NOMO-1 (cell line): ENCODE data around the gene DENND1A.

Experiments used
- DNase-seq, 2 experiments: peaks; one replicate each; lab custom pipeline; 2025; ENCODE audit not compliant: unreplicated experiment in 2 of 2; lab: John Stamatoyannopoulos, UW

DENND1A gene

DNA sequence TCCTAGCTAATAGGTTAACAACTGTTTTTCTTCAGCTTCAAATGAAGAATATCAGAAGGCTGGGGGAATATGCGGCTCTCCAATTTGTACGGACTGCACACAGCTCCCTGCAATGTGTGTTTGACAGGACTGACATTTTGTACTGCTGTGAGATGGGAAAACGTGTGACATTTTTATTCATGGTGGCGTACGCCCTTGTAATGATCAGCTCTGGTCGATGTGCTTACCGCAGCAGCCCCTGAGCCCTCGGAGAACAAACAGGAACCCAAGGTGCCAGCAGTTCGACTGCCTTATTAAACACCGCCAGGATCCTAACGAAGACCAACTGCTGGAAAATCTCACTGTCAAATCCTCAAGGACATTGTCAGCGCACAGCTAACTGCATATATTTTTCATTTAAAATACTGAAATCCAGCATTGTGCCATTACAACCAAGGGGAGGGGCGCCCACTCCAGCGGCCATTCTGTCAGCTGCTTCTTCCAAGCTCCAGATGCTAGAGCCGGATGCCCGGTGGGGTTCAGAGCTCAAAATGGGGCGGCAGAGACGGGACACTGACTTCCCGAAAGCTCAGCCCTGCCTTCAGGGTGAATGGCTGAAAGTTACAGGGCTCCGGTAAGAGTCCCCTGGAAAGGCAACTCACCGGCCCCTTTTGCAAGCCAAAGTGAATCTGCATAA, 507.2 kb downstream of the DENND1A start:
- DNase-seq = no peak

DNA sequence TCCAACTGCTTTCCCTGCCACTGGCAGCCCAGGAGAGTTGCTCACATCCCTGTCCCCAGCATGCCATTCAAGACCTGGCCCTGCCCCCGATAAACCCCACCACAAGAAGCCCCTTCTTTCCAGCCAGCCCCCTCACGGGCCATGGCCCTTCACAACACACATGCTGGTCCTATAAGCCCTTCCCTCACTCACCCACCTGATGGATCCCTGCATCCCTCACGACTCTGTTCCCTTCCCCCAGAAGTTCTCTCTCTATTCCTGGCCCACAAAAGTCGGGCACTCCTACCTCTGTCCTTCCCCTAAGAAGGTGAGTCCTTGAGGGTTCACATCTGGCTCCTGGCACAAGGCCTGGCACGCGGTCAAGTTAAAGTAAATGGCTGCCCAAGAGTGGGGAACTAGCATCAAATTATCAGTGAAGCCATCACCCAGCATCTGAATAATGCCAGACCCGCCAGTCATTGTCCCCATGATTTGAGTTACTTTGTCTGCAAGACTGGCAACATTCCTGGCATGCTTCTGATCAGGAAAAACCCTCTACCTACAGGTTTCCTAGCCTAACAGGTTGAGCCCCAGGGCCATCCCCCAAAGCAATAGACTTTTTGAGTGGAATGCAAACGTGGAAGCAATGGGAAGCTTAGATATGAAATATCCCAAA, 508.0 kb downstream of the DENND1A start:
- DNase-seq = no peak

DNA sequence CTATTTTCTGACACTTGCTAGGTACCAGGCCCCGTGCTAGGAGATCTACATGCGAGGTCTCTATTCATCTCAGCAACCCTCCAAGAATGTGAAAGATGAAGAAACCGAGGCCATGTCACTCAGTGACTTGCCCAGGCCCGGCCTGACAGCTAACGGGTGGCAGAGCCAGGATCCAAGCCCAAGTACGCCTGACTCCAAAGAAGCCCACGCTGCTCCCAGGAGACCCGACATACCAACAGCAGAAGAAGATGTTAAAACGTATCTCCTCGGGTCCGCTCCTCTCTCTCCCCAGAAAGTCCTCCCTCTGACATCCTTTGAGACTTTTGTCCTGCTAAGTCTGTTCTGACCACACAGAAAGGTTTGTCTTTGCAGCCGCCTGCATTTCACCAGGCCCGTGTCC, 508.7 kb downstream of the DENND1A start:
- no peak for DNase-seq

DNA sequence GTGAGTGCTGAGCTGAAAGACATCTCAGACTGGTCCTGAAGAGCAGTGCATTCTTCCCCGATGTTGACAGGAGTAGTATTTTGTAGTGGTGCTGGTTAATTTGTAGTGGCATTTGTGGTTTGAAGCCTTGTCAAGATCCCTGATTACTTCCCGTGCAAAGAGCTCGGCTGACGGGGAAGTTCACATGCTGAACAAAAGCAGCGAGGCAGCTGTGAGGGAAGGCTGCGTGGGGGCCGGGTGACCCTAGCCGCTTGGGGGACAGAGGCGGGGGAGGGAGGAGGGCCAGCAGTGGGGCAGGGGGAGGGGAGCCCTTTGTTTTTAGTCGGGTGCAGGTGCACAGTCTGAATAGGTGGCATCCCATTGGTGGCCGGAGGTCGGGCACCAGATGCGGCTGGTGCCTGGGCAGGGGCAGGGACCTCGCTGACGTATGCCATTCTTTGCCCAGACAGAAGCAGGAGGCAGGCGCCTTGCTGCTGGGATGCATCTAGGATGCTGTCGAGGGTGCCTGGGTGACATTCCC, 509.3 kb downstream of the DENND1A start:
- DNase-seq = no peak

DNA sequence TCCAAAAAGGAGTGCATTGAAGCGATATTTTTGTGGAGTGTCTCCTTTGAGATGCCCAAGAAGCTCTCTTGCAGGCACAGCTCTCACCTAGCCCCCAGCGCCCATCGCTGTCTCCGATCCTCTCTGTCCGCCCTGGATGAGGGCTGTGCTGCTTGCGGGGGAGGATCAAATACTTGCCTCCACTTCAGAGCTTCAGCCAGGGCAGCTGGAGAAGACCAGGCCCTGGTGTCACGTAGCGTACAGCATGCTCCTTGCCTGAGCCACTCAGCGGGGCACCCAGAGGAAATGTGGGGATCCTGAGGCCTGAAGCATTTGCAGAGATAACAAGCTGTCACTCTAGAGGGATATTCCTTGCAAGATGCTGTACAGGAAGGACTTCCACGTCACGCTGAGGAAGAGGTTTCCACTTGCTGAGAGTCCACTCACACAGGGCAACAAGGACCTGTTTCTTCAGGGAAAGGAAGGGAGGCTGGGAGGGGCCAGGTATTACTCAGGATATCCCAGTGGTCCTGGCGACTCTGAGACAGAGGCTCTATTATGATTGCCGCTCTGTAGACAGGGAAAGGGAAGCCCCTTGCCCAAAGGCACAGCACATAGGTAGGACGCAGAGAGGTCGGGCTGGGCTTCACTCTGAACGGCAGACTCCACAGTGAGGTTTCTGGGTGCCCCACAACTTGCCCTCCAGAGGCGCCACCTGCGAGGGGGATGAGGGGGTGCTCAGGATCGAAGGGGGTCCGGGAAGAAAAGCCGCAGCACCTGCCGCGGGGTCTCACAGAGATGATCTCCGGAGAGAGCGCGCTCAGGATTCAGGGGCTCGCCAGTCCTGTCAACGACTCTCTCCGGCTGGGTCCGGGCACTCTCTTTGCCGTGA, 510.0 kb downstream of the DENND1A start:
- DNase-seq = no peak

DNA sequence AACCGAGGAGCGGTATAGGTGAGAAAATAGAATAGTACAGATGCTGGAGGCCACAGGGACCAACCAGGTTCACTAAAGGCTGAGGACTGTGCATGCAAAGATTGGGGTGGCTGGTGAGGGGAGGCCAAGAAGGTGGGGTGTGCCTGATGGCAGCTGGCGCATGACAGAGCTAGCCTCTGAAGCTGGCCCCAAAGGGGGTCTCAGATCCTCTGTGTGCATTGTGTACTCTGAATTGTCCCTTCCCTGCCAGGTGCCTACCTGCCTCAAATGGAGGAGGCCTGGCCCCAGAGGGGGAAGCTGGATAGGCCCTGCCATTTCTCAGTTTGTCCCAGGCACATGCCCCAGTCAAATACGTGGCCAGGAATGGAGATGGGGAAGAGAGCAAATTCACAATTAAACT, 510.8 kb downstream of the DENND1A start:
- DNase-seq = no peak

DNA sequence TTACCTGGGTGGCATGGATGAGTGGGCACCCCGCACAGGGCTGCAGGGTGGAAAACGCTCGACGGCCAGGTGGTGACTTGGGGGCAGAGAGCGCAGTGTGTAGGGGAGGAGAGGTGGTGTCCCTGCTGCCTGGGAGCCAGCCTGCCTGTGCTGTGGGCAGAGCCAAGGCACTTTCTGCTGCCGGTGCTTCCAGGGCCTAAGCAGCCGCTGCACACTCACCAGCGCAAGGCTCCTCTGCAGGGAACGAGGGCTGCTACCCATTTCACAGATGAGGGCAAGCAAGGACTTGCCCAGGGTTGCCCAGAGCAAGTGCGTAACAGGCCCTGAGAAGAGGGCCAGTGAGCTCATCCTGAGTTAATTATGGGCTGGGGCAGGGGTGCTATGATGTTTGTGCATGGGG, 511.4 kb downstream of the DENND1A start:
- no peak for DNase-seq

DNA sequence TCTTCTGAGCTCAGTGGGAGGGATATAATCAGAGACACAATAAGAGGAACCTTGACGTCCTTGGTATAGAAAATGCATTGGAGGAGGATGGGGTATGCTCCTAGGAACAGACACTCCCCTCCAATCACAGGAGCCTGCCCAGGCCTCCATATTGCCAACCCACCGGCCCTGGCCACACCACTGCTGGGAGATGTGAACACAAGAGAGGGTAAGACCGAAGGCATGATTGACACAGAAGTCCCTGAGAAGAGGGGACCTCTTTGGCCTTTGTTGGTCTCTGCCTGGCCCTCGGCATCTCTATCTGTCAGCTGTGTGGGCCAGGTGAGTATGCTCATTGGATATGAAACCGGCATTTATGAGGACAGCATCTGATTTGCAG, 511.9 kb downstream of the DENND1A start:
- no peak for DNase-seq

DNA sequence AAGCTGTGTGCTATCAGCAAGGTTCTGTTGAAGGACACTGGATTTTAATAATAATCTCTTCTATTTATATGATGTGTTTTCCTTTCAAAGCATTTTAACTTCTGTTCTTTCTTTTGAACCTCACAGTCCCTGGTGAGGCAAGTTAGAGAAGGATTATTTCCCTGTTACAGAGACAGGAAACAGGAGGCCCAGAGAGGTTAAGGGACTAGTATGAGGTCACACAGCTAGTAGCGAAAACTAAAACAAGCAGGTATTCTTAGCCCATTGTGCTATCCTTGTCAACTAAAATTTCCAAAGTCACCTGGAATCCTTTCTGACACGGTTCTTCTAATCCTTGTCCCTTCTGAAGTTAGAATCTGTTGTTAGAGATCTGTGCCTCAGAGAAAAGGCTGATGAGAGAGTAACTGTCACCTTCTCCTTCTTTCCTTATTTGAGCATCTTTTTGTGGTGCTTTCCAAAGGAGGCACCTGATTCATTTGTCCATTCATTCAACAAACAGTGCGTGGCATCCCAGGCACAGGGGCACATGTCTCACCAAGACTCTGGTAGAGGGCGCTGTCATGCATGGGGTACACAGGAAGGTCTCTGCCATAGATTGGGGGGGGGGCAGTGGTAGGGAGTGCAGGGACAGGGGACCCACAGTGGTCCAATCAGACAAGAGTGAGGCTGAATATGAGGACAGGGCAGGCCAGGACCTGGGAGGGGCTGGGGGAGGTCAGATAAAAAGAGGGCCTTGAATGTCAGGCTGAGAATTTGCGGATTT, 512.5 kb downstream of the DENND1A start:
- DNase-seq = no peak

DNA sequence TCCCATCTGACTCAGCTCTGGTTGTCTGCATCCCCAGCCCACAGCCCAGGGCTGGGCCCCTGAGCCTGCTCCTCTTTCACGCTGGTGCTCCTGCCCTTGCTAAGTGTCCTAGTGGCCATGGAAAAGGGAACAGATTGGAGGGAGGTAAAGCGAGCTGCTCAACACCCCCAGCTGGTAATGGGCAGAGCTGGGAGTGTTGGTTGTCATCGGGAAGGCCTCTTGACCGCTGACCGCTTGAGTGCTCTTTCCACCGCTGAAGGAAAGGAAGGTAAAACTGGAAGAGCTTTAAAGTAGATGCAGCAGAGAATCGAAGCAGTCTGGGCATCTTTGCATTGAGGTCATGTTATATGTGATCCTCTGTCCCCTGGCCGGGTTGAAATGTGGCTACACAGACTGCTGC, 513.8 kb downstream of the DENND1A start:
- DNase-seq = no peak

DNA sequence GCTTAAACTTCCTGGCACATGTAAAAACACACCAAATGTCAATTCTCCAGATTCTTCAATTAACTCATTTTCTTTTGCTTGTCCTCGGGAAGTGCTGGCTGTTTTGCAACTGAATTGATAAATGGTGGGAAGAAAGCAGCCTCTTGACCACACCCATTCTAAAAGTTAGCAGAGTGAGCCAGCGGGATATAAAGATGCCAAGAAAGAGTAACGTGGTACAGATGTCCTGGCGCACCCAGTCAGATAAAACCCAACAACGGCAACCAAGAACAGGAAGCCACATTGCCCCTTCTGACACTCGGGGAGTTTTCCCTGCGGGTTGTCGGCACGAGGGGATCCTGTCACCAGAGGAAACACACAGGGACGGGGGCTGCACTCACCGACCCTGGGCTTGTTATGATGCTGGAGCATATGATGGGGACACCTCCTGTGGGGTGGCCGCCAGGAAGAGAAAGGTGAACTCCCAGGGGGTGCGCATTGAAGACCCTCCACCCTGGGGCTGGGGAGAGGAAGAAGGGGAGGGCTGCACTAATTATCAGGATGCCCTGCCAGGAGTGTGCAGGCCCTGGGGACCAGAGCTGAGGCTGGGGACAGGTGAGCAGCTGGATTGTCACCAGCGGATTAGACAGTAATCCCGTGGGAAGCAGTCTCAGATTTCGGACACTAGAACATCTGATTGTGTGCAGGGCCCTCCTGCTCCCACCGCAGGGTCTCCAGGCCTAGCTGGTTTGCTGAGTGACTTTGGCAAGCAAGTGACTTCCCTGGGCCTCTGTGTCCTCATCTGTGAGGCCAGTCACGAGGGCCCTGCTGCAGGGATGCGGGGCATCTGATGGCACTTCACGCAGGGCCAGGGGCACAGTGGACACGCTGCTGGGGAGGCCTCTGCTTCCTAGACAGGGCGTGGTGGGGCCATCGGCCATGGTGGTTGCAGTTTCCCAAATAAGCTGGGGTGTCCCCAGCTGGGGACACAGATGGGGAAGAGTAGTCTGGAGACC, 514.7 kb downstream of the DENND1A start:
- no peak for DNase-seq

DNA sequence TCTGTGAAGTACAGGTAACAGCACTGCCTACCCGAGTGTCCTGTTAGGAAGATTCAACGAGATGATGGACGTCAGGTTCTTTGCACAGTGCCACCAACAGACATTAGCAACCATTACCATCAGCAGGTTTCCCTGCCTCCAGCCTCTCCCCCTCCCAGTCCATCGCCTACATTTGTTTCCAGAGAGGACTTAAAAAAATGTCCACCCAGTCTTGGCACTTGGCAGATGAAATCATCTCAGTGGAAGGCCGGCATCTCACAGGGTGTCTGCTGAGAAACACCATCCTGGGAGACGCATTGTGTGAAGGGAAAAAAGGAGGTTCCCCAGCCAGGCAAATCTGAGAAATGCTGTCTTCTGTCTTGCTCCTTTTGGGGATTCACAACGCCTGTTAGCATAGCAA, 515.7 kb downstream of the DENND1A start:
- no peak for DNase-seq

DNA sequence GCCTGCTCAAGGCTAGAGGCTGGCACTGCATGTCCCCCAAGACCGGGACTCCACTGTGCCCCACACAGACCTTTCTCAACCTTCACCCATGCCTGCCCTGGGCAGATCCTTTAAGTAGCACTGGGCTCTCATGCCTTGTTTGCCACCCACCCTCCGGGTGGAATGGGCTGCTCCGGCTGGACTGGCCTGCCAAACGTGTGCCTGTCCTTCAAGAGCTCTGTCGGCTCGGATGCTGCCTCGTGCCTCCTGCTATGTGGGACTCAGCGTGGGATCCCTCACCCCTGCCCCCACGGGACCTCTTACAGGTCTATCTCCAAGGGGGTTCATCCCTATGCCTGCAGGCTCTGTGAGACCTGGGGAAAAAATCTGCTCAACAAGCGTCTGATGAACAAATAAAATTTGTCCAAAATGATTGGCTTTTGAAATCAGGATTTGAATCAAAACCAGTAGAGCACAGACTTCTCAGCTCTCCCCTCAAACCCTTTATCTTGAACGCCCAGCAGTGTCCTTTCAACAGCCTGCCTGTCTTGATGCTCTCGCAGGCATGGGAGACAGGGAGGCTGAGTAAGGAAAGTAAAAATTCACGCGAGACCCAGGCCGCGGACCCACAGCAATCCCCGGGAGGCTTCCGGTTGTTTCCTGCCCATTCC, 517.6 kb downstream of the DENND1A start:
- no peak for DNase-seq

DNA sequence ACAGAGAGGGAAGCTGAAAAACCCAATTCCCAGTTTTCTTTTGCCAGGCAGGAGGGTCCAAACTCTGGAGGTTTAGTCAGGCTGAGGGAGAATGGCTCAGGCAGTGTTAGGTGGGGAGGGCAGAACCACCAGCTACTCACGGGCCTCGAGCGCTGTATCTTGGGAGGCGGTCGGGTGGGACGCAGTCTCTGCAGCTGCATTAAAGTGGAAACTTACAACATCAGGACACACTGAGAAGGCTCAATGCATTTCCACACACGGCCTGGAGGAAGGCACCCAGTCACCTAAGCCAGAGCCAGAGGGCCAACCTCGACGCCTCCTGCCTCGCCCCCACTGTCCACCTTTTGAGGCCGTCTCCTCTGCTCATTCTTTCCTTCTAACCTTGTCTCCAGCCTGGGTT, 518.3 kb downstream of the DENND1A start:
- no peak for DNase-seq

DNA sequence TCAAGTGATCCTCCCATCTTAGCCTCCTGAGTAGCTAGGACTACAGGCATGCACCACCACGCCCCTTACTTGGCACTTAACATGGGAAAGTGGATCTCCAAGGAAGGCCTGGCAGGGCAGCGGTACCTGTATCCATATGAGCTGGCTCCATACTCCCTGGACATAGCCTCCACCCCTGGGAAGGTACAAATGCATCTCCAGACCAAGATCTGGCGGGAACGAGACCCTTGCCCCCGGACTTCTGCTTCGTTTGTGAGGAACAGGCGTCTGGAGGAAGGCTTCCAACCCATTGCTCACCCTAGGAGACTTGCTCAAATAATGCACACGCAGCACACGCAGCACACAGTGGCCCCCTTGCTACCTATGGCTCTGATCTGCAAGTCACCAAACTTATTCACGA, 518.7 kb downstream of the DENND1A start:
- no peak for DNase-seq

DNA sequence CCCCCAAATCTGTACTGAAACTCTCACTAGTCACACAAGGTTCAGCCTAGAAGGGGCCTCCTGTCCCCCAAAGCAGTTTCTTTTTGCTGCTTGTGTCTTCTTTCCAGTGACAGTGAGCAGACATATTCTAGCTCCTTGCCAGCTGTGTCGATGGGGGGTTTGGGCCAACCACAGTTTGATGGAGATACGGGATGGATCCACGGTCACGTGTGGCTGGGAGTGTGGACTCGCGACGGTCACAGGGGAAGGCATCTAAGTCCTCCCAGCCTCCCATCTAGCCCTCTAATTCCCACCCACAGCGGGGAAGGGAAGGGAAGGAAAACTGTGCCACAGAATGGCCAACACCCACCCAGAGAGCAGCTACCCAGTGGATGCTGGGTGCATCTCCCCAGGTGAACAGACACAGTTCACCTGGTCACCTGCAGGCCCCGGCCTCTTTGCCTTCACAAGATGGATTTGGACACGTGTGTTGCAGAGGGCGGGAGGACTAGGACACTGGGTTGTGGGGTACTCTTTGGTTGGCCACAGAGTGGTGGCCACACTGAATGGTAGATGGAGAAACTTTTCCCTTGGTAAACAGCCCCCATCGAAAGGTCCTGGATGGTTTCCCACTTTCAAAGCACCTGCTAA, 519.5 kb downstream of the DENND1A start:
- DNase-seq = no peak

DNA sequence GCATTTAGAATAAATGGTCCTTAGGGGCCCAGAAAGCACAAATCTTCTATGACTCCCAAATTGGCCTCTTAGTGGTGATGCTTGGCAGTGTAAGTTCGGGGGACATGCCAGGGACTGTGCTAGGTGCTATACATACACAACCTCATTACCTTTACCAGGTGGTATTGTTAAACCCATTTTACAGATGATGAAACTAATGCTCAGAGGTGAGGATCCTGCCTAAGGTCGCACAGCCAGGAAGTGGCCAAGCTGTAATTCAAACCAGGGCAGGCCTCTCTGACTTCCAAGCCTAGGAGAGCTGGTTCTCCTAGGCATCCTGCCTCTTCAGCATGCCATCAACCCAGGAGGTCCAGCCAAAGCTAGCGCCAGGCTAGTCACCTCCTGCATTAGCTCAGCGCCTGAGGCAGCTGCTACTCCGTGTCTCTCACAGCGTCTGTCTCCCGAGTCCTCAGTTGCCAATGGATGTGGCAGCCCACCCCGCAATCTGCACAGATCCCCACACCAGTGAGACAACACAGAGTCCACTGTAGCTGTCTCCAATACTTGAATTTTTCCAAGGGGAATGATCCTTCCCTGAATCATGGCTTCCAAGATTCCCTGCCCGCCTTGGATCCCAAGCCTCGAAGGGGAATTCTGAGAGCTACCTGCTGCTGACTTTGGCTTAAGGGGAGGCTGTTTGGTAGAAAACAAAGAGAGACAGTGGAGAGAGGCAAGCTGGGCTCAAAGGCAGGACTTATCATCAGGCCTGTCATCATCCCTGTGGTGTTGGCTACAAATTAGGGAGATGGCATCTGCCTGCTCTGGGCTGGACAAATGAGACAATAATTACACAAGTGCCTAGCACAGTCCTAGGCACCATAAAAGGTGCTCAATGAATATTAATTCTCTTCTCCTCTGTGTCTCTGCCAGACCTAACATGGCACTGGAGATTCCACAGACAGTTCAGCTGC, 521.3 kb downstream of the DENND1A start:
- no peak for DNase-seq
